ENCODE measurements around the gene IL20.

The IL20 gene, protein sequence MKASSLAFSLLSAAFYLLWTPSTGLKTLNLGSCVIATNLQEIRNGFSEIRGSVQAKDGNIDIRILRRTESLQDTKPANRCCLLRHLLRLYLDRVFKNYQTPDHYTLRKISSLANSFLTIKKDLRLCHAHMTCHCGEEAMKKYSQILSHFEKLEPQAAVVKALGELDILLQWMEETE

DNA sequence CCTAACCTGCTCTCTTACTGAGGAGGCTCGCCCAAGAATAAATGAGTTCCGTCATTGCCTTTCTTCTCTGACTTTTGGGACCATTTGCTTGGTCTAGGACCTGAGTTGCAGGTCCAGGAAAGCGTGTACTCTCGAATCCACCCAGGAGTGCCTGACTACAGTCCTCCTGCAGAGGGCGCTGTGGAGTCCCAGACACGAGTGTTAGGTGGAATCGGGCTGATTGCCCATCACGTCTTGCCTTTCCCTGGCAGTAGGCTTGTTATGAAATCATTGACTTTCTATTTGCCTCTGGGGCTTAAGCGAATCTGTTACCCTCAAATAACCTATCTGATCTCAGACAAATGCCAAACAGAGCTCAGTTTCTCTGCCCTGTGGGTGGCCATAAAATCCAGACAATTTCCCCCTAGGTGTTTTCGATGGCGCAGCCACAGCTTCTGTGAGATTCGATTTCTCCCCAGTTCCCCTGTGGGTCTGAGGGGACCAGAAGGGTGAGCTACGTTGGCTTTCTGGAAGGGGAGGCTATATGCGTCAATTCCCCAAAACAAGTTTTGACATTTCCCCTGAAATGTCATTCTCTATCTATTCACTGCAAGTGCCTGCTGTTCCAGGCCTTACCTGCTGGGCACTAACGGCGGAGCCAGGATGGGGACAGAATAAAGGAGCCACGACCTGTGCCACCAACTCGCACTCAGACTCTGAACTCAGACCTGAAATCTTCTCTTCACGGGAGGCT is at the start of gene IL20:
IL20 (plus strand) TSS at position 685 of the 733 bp plus-strand sequence. CDS start 230 bp downstream, outside the sequence.
- DNase-seq, result peak; percentile 51

DNA sequence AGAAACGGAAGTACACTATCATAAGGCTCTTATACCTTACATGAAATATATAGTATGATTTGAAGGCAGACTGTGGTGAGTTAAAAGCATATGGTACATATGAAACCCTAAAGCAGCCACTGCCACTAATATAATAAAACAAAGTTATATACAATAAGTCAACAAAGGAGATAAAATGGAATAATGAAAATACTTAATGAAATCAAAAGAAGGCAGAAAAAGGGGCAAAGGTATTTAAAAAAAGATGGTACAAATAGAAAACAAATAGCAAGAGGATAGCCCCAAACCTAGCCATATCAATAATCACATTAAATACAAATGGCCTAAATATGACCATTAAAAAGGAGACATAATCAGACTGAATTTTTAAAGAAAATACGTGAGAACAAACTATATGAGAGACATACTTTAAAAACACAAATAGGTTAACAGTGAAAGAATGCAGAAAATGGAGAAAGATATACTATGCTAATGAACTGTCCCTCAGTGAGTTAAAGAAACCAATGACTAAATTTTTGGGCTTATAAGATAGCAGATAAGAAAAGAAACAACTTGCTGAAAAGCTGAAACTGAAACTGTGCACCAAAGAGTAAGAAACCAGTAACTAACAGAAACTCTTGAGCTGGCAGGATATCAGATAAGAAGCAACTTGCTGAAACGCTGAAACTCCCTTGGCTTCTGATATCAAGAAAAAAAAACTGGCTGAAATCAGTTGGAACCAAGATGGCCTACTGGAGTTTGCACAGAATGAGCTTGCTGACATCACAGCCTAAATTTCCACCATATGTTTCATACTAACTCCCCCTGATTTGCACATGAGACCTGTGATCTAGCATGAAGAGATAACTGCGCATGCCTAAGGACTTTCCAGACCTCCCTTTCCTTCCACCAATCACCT is 48.8 kb upstream of the IL20 start:
- DNase-seq, result no peak

GRCh38 chr1:206821493-206821892 is 43.9 kb upstream of the IL20 start:
- DNase-seq, result peak; percentile 3

DNA sequence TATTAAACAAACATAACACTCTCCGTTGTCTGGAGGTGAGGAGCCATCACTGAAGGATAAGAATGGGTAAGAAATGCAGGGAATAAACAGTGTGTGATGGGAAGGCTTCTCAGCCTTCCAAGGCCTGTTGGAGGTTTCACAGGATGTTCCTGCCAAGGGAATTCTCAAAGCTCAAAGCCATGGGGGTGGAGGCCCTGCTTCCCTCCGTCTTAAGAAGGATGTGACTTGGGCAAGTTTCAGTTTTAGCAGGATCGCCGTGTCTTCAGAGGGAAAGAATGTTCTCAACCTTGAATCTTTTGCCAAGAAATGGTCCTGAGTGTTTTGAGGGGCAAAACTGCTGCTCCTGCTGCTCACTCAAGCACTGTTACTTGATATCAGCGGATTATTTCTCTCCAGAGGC is 41.7 kb upstream of the IL20 start:
- DNase-seq, result no peak

DNA sequence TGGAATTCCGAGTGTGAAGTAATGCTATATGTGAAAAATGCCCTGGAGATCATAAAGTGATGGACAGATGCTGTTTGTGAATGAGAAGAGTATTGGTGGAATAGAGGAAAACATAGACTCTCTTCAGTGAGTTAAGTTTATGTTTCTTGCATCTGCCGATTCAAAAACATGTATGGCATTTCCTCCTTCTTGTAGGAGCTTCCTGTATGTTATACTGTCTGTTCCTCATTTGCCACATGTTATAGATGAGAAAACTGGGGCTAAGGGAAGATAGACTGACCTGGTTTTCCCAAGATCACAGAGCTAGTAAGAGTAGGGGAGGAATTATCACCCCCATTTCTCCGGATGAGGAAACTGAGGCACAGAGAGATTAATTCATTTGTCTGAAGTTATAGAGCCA is 41.1 kb upstream of the IL20 start:
- no peak for DNase-seq

- DNase-seq, result no peak
Measured at GRCh38 chr1:206826394-206826793, 39.0 kb upstream of the IL20 start.

DNA sequence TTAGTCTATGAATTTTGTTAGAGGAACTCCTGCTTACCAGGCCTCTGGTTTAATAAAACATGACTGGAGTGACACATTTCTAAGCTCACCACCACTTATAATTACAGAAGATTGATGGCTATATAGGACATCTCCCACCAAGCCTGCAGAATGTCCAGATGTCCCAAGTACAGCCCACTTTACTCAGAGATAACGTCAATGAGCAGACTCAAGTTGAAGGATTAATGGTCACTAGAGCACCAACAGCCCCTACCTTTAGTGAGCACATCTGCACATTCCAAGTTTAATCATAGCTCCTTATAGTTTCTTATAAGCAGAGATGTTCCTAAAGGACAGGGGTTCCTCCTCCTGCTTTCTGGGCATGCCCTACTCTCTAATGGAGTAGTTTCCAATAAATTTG is 37.4 kb upstream of the IL20 start:
- DNase-seq, result no peak

DNA sequence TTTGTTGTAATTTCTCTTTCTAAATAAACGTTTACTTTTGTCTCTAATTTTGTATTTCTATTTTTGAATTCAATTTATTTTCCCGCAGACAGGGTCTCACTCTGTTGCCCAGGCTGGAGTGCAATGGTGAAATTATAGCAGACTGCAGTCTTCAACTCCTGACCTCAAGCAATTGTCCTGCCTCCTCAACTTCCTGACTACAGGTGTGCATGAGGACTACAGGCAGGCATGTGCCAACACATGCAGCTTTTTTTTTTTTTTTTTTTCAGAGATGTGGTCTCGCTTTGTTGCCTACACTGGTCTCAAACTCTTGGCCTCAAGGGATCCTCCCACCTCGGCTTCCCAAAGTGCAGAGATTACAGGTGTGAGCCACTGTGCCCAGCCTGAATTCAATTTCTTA is 36.7 kb upstream of the IL20 start:
- no peak for DNase-seq

GRCh38 chr1:206829282-206829681 is 36.1 kb upstream of the IL20 start:
- DNase-seq, result no peak

DNA sequence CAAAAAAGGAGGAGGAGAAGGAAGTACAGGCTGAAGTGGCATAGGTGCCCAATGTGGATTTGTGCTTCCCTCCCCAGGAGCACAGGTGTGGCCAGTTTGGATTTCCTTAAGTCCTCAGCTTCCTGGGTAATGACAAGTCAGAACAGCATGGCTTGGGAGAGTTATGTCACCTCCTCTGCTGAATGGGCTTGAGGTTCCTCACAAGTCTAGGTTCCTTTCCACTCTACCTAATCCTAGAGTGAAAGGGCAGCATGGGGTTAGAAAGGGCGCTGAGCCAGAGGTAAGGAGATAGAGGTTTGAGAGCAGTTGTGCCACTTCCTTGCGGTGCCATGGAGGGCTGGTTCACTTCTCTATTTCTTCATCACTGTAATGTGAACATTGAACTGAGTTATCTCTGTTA is 35.5 kb upstream of the IL20 start:
- no peak for DNase-seq

DNA sequence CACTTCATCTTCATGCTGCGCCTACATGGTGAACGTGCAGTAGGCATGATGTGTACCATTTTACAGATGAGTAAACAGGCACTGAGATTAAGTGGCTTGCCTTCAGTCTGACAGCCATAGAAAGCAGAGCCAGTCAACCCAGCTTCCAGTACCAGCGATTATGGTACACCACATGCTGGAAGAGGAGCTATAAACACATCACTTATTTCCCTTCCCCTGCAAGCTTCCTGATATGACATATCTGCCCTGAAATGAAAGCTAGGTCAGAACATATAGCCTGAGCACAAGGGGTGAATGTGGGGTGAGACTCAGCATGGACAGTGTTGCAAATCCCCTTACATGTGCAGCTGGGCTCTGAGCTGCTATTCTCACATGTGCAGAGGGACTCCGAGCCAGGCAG is 33.8 kb upstream of the IL20 start:
- no peak for DNase-seq

- no peak for DNase-seq
Measured at GRCh38 chr1:206832352-206832880, 33.0 kb upstream of the IL20 start.

- no peak for DNase-seq
Measured at GRCh38 chr1:206833106-206833680, 32.2 kb upstream of the IL20 start.

GRCh38 chr1:206833801-206834200 is 31.6 kb upstream of the IL20 start:
- peak; percentile 58 for DNase-seq

DNA sequence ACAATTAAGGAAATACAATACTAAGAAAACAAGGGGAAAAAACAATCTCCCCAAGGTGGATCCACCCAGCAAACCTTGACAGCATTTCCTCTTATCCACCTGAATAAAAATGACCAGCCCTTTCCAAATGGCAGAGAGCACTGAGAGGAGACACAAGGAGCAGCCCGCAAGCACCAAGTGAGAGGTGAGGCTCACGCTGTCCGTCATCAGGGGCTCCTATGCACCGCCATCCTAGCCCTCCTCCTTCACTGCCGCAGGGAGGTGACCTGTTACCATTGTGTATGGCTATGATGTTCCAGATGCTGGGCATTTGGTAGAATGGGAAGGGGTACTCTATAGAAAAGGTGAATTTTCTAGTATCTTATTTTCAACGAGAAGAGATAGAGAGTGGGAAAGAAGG is 31.2 kb upstream of the IL20 start:
- DNase-seq, result no peak

DNA sequence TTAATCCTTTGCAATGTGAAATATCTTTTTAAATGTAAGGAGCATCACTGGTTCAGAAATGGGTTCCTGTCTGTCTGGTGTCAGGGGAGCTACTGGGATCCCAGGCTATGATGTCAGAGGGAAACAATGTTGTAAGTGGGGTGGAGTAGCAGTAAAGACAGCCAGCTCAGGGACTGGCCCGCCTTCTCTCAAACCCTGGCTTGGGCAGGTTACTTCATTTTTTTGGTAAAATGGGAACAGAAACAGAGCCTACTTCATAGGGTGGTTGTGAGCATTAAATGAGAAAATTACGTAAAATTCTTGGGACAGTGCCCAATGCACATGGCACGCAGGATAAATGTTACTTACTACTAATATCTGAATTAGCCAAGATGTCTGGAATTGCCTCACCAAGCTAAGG is 30.7 kb upstream of the IL20 start:
- no peak for DNase-seq

DNA sequence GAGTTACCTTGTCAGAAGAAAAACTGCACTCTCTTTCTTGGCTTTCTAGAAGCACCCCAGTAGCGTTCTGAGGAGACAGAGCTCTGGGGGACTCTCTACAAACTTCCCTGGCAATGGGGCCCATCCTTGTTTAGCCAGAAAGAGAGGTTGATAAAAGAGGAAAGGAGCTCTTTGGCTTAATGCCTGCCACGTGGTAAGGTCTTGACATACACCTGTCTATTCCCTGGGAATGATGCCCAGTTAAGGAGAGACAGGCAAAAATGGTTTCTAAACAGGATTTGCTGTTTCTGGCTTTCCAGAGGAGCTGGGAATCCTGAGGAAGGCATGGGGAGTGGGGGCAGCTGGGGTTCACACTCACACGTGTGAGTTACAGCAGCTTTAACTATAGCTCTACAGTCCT is 30.2 kb upstream of the IL20 start:
- peak; percentile 50 for DNase-seq

DNA sequence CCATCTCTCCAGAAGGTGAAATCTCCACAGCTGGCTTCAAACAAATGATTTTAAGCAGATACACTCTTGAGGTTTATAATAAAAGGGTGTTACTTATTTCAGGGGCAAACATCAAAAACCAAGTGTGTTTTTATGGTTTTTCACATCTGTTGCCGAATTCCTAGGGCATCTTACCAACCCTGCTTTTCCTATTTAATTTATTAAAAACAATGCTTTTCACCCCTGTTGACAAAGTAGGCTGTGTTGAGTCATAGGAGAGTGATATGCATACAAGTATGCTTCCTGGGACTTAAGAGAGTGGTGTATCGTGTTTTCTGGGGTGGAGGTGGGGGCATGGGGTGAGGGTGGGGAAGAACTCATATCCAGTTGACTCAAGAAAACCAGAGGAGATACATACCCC is 29.3 kb upstream of the IL20 start:
- no peak for DNase-seq

- DNase-seq, result no peak
Measured at GRCh38 chr1:206839006-206839560, 26.3 kb upstream of the IL20 start.

DNA sequence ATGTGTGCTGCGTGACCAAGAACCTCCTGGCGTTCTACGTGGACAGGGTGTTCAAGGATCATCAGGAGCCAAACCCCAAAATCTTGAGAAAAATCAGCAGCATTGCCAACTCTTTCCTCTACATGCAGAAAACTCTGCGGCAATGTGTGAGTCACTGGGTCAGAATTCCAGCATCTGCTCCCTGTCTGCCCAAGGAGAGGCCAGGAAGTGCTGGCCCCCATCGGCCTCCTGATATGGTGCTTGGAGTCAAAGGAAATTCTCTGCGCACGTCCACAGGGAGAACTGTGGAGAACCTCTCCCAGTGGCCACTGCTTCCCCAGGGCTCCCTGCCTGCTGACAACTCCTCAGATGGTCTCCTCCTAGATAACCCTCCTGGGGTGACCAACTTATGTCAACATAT is 25.6 kb upstream of the IL20 start:
- no peak for DNase-seq

DNA sequence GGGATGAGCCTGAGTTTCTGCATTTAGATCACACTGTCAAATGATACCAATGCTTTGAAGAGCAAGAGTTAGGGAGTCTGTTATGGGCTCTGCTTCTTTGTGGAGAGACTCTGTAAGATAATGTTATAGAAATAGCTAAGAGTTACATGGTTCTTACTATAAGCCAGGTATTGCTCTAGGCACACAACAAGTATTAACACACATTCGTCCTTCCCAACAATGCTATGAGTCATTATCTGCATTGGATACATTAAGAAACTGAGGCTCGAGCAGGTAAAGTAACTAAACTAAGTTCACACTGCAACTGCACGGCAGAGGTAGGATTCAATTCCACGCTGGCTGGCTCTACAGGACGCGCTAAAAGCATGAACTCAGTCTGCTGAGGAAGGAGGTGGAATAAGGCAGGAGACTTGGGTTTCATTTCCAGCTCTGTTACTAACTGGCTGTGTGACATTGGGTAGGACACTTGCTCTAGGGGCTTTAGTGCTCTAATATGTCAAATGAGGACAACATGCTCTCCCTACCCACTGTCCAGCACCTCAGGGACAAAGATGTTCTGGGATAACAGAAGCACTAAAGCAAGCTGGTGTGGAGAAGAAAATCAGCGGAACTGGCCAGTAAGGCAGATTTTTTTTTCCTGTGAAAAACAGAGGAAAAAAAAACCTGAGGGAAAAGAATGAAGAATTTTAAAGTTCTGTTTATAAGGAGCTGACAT is 23.7 kb upstream of the IL20 start:
- no peak for DNase-seq

DNA sequence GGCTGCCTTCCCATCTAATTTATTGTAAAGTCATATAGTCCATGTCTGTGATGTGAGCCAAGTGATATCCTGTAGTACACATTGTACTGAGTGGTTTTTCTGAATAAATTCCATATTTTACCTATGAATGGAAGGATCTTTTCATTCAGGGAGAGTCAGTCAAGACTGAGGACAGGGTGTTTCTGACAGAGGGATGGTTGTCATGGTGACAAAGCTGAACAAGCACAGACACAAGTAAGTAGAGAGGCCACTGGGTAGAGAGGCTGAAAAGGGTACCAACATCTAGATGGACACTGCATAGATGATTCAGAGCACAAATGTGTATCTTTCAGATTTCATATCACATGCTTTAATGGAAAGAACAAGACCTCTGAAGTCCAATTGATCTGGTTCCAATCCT is 22.6 kb upstream of the IL20 start:
- no peak for DNase-seq
